Osteocyte (in vitro differentiated cells): ENCODE results near the gene TCF3. TPM values are rescaled to one million over a fixed set of nuclear protein-coding genes. Genes with fewer than 3 reads are reported as not detected.

Experiments
- DNase-seq: peaks from one replicate; pipeline ENCODE4 v3.0.0; 2021; ENCODE audit warnings: mixed read lengths; ENCODE audit not compliant: unreplicated experiment; ENCODE audit errors: extremely low spot score
- H3K27ac Mint-ChIP-seq: one replicate; pipeline ENCODE4 v1.8.0; 2021; ENCODE audit warnings: mild to moderate bottlenecking, mixed read lengths; ENCODE audit not compliant: unreplicated experiment
- H3K27me3 Mint-ChIP-seq: one replicate; pipeline ENCODE4 v1.8.0; 2021; ENCODE audit warnings: mixed read lengths; ENCODE audit not compliant: unreplicated experiment
- H3K36me3 Mint-ChIP-seq: one replicate; pipeline ENCODE4 v1.8.0; 2021; ENCODE audit warnings: mixed read lengths; ENCODE audit not compliant: unreplicated experiment
- H3K4me1 Mint-ChIP-seq: one replicate; pipeline ENCODE4 v1.8.0; 2021; ENCODE audit warnings: mixed read lengths; ENCODE audit not compliant: unreplicated experiment
- H3K4me3 Mint-ChIP-seq: one replicate; pipeline ENCODE4 v1.8.0; 2021; ENCODE audit warnings: mild to moderate bottlenecking, moderate library complexity, mixed read lengths; ENCODE audit not compliant: unreplicated experiment
- H3K9me3 Mint-ChIP-seq: one replicate; pipeline ENCODE4 v1.8.0; 2021; ENCODE audit warnings: mixed read lengths; ENCODE audit not compliant: unreplicated experiment
- CTCF ChIP-seq: fragments of 200-600 bp; sonication (generic); IDR thresholded peaks from 2 replicates; pipeline ENCODE4 v1.5.0; 2021; ENCODE audit warnings: antibody characterized with exemption, mild to moderate bottlenecking, moderate library complexity
- total RNA-seq: library from RNA; stranded (reverse); gene quantifications from 2 replicates; pipeline ENCODE4 v1.2.1, GENCODE V29; 2021

TCF3 gene
- total RNA-seq, 1 donor from 2014 or later: 180 TPM

- Mint-ChIP-seq H3K4me1 (no peaks in the 10 kb centered on the region), H3K4me3 (no peak overlapping the region), H3K36me3 (no peaks in the 10 kb centered on the region), H3K27ac (no peak overlapping the region), H3K27me3 (peaks cover 35% of the 10 kb centered on the region), H3K9me3 (no peaks in the 10 kb centered on the region)
- TF ChIP-seq CTCF: no peak
- DNase-seq: no peak
Observed at GRCh38 chr19:1675633-1676350, 23.4 kb upstream of the TCF3 start.

GRCh38 chr19:1674293-1674679 is 21.9 kb upstream of the TCF3 start:
- Mint-ChIP-seq H3K27ac (no peak overlapping the region), H3K36me3 (no peaks in the 10 kb centered on the region), H3K27me3 (peaks cover 41% of the 10 kb centered on the region), H3K9me3 (no peaks in the 10 kb centered on the region), H3K4me1 (no peaks in the 10 kb centered on the region), H3K4me3 (no peak overlapping the region)
- DNase-seq: no peak
- no peak for TF ChIP-seq CTCF

- Mint-ChIP-seq H3K4me1 (peaks cover 2% of the 10 kb centered on the region), H3K9me3 (no peaks in the 10 kb centered on the region), H3K4me3 (no peak overlapping the region), H3K27me3 (peaks cover 45% of the 10 kb centered on the region), H3K27ac (no peak overlapping the region), H3K36me3 (no peaks in the 10 kb centered on the region)
- TF ChIP-seq CTCF: no peak
- no peak for DNase-seq
Observed at GRCh38 chr19:1673645-1674292, 21.4 kb upstream of the TCF3 start.

- H3K4me3 Mint-ChIP-seq: no peak overlapping the region
- no peaks in the 10 kb centered on the region for H3K9me3 Mint-ChIP-seq
- no peak for TF ChIP-seq CTCF
- no peak for DNase-seq
- no peaks in the 10 kb centered on the region for H3K36me3 Mint-ChIP-seq
- H3K27me3 Mint-ChIP-seq: peaks cover 46% of the 10 kb centered on the region
- peaks cover 8% of the 10 kb centered on the region for H3K4me1 Mint-ChIP-seq
- no peak overlapping the region for H3K27ac Mint-ChIP-seq
Observed at GRCh38 chr19:1672769-1673644, 20.6 kb upstream of the TCF3 start.
